Right lung (tissue), 5 donors: ENCODE measurements around the gene ABCC12. TPM values are rescaled to one million over a fixed set of nuclear protein-coding genes. Genes with fewer than 3 reads are reported as not detected.

ENCODE experiments used
- polyA plus RNA-seq, 5 donors: library from polyadenylated mRNA; unstranded; fragments of 120-200 nt; gene quantifications; one replicate each; pipeline versions ENCODE4 v1.2.1 to v1.2.3, GENCODE V29; 2013; ENCODE audit warnings: inconsistent platforms in 1 of 5, low replicate concordance in 1 of 5; ENCODE audit not compliant: insufficient read length in 5 of 5, insufficient read depth in 1 of 5

ABCC12 gene
- polyA plus RNA-seq, 5 donors, result 0.13 to 0.22 (median 0.18) TPM

Other genes starting within 250 kb of the ABCC12 start
- gene LONP2, start 88.3 kb upstream of the ABCC12 start, polyA plus RNA-seq, result 10 to 100 TPM; 59.4 to 85.0 (median 71.3) TPM
- gene ABCC11, start 91.5 kb upstream of the ABCC12 start, polyA plus RNA-seq, result under 1 TPM; 0.17 to 0.30 (median 0.23) TPM
- 10 to 100 TPM; 49.5 to 56.2 (median 51.4) TPM for gene SIAH1, start 229.4 kb upstream of the ABCC12 start, polyA plus RNA-seq